EH (cell line): ENCODE measurements around the gene DNAJC5G.
A peak's percentile ranks its signal among the peaks of the same experiment; 100 is the strongest.
"Not testable (repeated sequence)": the region's sequence is repeated elsewhere in the genome, so short reads cannot be mapped to it uniquely, and the experiment has no call there.

Source experiments
- DNase-seq: peaks from one replicate; pipeline ENCODE4 v3.0.0-alpha.2; 2015; ENCODE audit warnings: low read depth

DNAJC5G gene

DNA sequence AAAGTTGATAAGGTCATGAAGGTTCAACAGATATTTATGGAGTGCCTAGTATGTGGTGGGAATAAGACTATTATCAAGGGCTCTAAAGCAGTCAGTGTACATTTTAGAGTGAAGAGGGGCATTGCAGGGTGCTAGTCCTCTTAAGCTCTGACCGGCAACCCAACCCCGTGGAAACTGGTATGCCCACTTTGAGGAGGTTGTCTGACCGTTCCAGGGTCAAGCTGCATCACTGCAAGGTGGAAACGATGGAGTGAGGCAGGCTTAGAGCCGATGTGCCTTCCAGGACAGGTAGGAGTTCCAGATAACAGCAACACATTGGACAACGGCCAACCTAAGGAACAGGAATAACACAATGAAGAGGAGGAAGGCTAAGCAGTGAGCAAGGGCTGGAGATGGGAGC, 34.4 kb downstream of the DNAJC5G start:
- no peak for DNase-seq

DNA sequence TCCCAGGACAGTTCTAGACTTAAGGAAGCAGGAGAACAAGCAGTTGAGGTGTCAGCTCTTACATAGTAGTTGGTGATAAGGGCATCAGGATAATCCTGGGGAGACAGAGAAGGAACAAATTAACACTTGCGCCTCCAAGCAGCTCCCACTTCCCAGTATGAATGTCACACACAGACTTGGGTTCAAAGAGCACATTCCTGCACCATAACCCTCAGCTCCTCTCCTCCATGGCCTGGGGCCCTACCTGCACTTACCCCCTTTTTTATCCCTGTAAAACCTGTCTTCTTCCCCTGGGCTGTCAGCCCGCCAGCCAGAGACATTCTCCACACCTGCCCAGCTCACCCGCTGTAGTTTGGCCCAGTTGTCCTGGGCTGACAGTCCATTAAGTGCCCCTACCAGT, 36.9 kb downstream of the DNAJC5G start:
- DNase-seq = no peak

- DNase-seq = no peak
Observed at GRCh38 chr2:27313882-27314645, 38.8 kb downstream of the DNAJC5G start.

DNA sequence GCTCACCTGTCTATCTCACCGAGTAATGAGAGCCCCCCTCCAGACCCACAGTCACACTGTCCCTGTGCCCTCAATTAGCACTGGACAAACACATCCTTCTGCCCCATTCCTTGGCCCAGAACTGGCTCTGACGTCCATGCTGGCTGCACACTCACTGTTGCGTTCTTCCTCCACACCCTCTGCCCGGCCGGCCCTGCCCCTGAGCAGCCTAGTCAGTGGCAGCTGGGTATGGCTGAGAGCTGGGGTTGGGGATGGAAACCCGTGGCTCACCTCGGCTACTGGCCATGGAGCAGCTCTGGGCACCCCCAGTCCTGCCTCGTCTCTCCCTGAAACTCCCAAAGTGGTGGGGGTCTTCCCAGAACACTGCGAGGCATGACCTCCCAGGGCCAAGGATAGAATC, 39.5 kb downstream of the DNAJC5G start:
- no peak for DNase-seq

GRCh38 chr2:27315122-27315521, 39.9 kb downstream of the DNAJC5G start:
- DNase-seq = no peak

- DNase-seq = no peak
Observed at GRCh38 chr2:27316655-27317412, 41.6 kb downstream of the DNAJC5G start.

GRCh38 chr2:27319839-27320238, 44.6 kb downstream of the DNAJC5G start:
- DNase-seq = not testable (repeated sequence)

GRCh38 chr2:27320958-27321543, 45.8 kb downstream of the DNAJC5G start:
- DNase-seq = peak; percentile 99

- peak; percentile 25 for DNase-seq
Observed at GRCh38 chr2:27322301-27322765, 47.1 kb downstream of the DNAJC5G start.

DNA sequence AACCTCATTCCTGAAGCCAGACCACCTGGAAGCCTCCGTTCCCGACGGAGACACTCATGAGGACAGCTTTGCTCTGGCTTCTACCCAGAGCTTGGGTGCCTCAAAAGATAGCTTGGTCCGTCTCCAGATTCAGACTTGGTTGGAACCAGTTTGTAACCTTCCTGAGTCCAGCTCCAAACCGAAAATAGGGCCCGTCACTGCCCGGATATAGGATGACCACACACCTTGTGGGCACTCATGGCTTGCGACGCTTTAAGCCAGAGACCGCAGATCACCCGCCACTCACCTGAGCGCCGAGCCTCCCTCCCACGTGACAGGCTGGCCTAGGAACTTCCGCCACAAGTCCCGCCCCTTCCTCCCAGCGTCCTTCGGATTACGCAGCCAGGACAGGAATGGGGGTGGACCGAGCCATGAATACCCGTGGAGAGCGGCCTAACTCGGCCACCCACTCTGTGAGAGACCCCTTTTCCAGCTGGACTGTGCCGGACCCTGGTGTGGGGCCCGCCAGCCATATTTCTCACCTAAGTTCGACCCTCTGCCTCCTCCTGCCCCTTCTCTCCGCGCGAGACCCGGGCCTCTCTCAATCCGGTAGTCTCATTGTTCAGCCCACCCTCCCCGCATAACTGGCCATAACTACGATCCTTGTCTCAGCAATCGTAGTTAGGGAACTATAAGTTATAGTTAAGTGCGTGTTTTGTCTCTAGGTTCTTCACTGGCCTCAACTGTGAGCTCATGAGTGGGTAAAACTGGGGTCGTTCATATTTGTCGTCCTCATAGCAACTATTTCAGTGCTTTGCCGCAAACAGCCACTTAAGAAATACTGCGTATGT, 47.7 kb downstream of the DNAJC5G start, which contains the start of gene MPV17:
Gene MPV17, minus strand, starts transcription at position 332 of the 830 bp plus-strand sequence. CDS start 580 bp downstream, outside the sequence.
- DNase-seq = peak; percentile 91

DNA sequence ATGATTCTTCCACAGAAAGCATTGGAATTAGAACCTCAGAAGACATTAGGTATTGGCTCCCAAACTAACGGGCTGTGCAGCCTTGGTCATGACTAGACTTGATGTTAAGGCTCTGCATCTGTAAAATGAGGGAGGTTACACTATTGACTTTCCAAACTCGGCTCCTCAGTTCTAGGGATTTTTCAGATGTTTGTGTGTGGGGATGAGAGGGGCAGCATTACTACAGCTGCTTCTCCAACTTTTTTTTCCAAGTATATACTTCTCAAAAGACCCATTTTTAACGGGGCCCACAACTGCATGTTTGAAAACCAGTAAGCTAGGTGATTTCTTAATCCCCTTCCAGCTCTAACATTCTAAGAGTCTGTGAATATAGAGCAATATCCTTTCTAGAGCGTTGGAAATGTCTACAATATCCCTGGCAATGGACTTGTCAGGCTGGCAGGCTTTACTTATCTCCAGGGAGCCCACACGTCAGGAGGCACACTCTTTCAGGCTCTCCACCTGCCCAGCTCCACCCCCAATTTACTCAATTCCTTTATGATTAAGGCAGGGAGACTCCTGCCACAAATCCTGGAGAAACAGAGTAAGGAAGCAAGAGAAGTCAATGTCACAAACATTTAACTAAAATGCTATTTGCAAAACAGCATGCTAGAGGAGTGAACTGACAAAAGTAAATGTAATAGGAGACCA, 48.5 kb downstream of the DNAJC5G start:
- DNase-seq = no peak

- DNase-seq = no peak
Observed at GRCh38 chr2:27324720-27325119, 49.5 kb downstream of the DNAJC5G start.
